ENCODE measurements around the gene CADM1. TPM values are rescaled to one million over a fixed set of nuclear protein-coding genes. Genes with fewer than 3 reads are reported as not detected.

CADM1 gene
- total RNA-seq, 1 experiment from 2014 or later, result not detected

DNA sequence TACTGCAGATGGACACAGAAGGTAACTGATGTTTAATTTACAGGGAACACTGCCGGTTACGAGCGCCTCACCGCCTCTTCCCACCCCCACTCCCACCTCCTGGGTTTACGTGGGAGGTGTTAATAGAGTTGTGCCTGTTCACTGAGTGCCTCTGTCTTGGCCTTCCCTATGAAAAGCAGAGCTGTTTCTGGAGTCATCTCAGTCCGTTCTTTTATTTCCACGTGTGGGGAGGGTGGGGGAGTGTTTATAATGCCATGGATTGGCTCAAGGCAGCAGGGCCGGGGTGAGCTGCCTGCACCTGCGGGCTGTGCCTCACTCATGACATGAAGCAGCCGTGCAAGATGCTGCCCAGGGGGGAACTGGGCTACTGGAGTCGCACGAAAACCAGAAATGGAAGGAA lies 322.7 kb downstream of the CADM1 start:
- H3K4me3 Mint-ChIP-seq (ENCODE audit: unreplicated experiment), result no peak overlapping the region
- no peaks in the 10 kb centered on the region for H3K4me1 Mint-ChIP-seq (ENCODE audit: insufficient read depth, unreplicated experiment)
- POLR2A ChIA-PET, result no interaction called here
- BruUV-seq (replicated peaks), result no TSS peak
- intact Hi-C loops (cut with micrococcal nuclease), result no loop called here
- no peaks in the 10 kb centered on the region for H3K36me3 Mint-ChIP-seq (ENCODE audit: insufficient read depth, unreplicated experiment)
- TF ChIP-seq, protein P1, sequence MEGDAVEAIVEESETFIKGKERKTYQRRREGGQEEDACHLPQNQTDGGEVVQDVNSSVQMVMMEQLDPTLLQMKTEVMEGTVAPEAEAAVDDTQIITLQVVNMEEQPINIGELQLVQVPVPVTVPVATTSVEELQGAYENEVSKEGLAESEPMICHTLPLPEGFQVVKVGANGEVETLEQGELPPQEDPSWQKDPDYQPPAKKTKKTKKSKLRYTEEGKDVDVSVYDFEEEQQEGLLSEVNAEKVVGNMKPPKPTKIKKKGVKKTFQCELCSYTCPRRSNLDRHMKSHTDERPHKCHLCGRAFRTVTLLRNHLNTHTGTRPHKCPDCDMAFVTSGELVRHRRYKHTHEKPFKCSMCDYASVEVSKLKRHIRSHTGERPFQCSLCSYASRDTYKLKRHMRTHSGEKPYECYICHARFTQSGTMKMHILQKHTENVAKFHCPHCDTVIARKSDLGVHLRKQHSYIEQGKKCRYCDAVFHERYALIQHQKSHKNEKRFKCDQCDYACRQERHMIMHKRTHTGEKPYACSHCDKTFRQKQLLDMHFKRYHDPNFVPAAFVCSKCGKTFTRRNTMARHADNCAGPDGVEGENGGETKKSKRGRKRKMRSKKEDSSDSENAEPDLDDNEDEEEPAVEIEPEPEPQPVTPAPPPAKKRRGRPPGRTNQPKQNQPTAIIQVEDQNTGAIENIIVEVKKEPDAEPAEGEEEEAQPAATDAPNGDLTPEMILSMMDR (IDR thresholded peaks at IDR 0.05; ENCODE audit: unreplicated experiment), result no peak
- peaks cover 31% of the 10 kb centered on the region for H3K27me3 Mint-ChIP-seq (ENCODE audit: insufficient read depth, unreplicated experiment)
- no peak overlapping the region for H3K27ac Mint-ChIP-seq (ENCODE audit: low read depth, unreplicated experiment)
- H3K9me3 Mint-ChIP-seq (ENCODE audit: unreplicated experiment), result no peaks in the 10 kb centered on the region
- DNase-seq (ENCODE audit: unreplicated experiment), result no peak
- CTCF ChIA-PET, result interaction anchor here (0.8 to 1.6 kb wide), 3 partner anchors 11 to 786 kb away, joined by 3 to 9 read pairs (median 3); no protein-coding TSS in a partner anchor

DNA sequence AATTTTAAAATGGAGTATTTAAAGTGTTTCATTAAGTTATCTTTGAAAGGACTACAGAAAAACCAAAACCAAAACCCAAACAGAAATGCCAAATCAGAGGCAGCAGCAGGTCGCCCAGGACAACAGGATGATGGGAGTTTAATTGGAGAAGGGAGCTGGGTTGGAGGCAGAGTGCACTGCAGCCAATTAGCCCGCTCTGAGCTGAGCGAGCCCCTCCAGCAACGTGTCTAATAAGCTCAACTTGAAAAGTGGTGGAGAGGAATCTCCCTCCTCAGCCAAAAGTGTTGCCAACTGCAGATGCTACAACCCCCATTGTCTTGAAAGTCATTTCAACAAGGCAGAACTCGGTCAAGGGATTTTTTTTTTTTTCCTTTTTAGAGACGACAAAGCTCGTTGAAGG lies 323.9 kb downstream of the CADM1 start:
- no peak for DNase-seq (ENCODE audit: unreplicated experiment)
- BruUV-seq (replicated peaks), result no TSS peak
- Mint-ChIP-seq H3K36me3 (ENCODE audit: insufficient read depth, unreplicated experiment) (no peaks in the 10 kb centered on the region), H3K27me3 (ENCODE audit: insufficient read depth, unreplicated experiment) (peaks cover 43% of the 10 kb centered on the region), H3K4me3 (ENCODE audit: unreplicated experiment) (no peak overlapping the region), H3K27ac (ENCODE audit: low read depth, unreplicated experiment) (no peak overlapping the region), H3K9me3 (ENCODE audit: unreplicated experiment) (no peaks in the 10 kb centered on the region), H3K4me1 (ENCODE audit: insufficient read depth, unreplicated experiment) (no peaks in the 10 kb centered on the region)
- intact Hi-C loops (cut with micrococcal nuclease), result no loop called here
- TF ChIP-seq, protein P1 (IDR thresholded peaks at IDR 0.05; ENCODE audit: unreplicated experiment), result no peak
- ChIA-PET POLR2A (no interaction called here), CTCF (interaction anchor here (0.5 to 1.9 kb wide), 7 partner anchors 8 to 907 kb away, joined by 3 to 7 read pairs (median 3); no protein-coding TSS in a partner anchor)

DNA sequence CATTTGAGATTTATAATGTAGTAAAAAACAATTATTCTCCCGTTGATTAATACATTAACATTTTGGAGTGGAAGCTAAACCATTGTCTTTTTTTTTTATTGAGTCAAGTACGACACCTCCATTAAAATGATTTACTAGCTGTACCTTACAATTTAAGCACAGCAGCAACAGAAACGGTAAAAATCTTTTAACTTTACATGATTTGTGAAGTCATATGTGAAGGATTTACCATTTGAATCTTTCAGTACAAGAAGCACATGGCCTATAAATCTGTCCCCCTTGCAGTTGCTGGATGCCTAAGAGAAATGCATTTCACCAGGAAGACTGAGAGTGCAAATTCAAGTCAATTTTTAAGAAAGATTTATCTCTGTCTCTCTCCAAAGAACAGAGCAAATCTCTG lies 324.6 kb downstream of the CADM1 start:
- intact Hi-C loops (cut with micrococcal nuclease), result no loop called here
- DNase-seq (ENCODE audit: unreplicated experiment), result no peak
- Mint-ChIP-seq H3K9me3 (ENCODE audit: unreplicated experiment) (no peaks in the 10 kb centered on the region), H3K36me3 (ENCODE audit: insufficient read depth, unreplicated experiment) (no peaks in the 10 kb centered on the region), H3K27me3 (ENCODE audit: insufficient read depth, unreplicated experiment) (peaks cover 44% of the 10 kb centered on the region), H3K27ac (ENCODE audit: low read depth, unreplicated experiment) (no peak overlapping the region), H3K4me1 (ENCODE audit: insufficient read depth, unreplicated experiment) (no peaks in the 10 kb centered on the region), H3K4me3 (ENCODE audit: unreplicated experiment) (no peak overlapping the region)
- TF ChIP-seq, protein P1 (IDR thresholded peaks at IDR 0.05; ENCODE audit: unreplicated experiment), result no peak
- ChIA-PET CTCF (interaction anchor here (0.6 to 1.9 kb wide), 2 partner anchors 10 to 14 kb away, joined by 3 to 7 read pairs; no protein-coding TSS in a partner anchor), POLR2A (interaction anchor here (0.6 to 1.2 kb wide), 3 partner anchors 11 to 122 kb away, joined by 3 to 5 read pairs (median 4); no protein-coding TSS in a partner anchor)
- BruUV-seq (replicated peaks), result no TSS peak

DNA sequence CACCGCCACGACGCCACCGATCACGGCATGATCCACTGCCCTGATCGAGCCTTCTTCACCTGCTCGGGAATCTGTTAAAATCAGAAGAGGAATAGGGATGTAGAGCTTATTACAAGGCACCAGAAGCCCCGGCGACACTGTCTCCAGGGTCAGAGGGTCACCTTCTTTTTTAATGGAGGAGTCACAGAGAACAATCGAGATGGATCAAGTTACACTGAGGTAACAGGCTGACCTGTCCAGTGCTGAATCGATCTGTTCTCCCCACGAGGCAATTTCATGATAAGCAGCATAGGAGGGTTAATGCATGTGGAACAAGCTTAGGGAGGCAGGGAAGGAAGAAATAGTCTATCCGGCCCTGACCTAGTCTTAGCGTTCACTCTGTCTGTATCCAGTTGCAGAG lies 325.5 kb downstream of the CADM1 start:
- no TSS peak for BruUV-seq (replicated peaks)
- Mint-ChIP-seq H3K4me1 (ENCODE audit: insufficient read depth, unreplicated experiment) (no peaks in the 10 kb centered on the region), H3K27me3 (ENCODE audit: insufficient read depth, unreplicated experiment) (peaks cover 44% of the 10 kb centered on the region), H3K27ac (ENCODE audit: low read depth, unreplicated experiment) (no peak overlapping the region), H3K9me3 (ENCODE audit: unreplicated experiment) (no peaks in the 10 kb centered on the region), H3K36me3 (ENCODE audit: insufficient read depth, unreplicated experiment) (no peaks in the 10 kb centered on the region), H3K4me3 (ENCODE audit: unreplicated experiment) (no peak overlapping the region)
- CTCF ChIA-PET, result interaction anchor here (0.7 to 0.9 kb wide), 2 partner anchors 9 to 42 kb away, joined by 3 to 6 read pairs; no protein-coding TSS in a partner anchor
- intact Hi-C loops (cut with micrococcal nuclease), result no loop called here
- POLR2A ChIA-PET, result interaction anchor here (1.2 kb wide), 1 partner anchor 10 kb away, joined by 5 read pairs; no protein-coding TSS in a partner anchor
- DNase-seq (ENCODE audit: unreplicated experiment), result no peak
- TF ChIP-seq, protein P1 (IDR thresholded peaks at IDR 0.05; ENCODE audit: unreplicated experiment), result no peak
